Suprapubic skin (tissue), 4 donors: ENCODE results near the gene SUGCT. TPM values are rescaled to one million over a fixed set of nuclear protein-coding genes. Genes with fewer than 3 reads are reported as not detected.

Experiments
- DNase-seq, 2 donors: peaks; one replicate each; pipeline ENCODE4 v3.0.0-alpha.2; 2019; ENCODE audit warnings: low spot score in 2 of 2
- H3K27ac ChIP-seq: fragments of 200-600 bp; sonication (generic); one replicate; pipeline ENCODE4 v1.5.1; 2019
- H3K27me3 ChIP-seq: fragments of 200-600 bp; sonication (generic); one replicate; pipeline ENCODE4 v1.5.1; 2019
- H3K36me3 ChIP-seq: fragments of 200-600 bp; sonication (generic); one replicate; pipeline ENCODE4 v1.5.1; 2019
- H3K4me1 ChIP-seq: fragments of 200-600 bp; sonication (generic); one replicate; pipeline ENCODE4 v1.5.1; 2019
- H3K4me3 ChIP-seq: fragments of 200-600 bp; sonication (generic); one replicate; pipeline ENCODE4 v1.5.1; 2019; ENCODE audit warnings: mild to moderate bottlenecking
- H3K9me3 ChIP-seq: fragments of 200-600 bp; sonication (generic); one replicate; pipeline ENCODE4 v1.5.1; 2019
- CTCF ChIP-seq, 2 donors: fragments of 200-600 bp in 1 of 2; fragments of 450-650 bp in 1 of 2; sonication (generic) in 1 of 2; IDR thresholded peaks; one replicate each; pipeline ENCODE4 v1.5.1; 2016 to 2019; ENCODE audit warnings: antibody characterized with exemption in 2 of 2, mild to moderate bottlenecking in 1 of 2, moderate library complexity in 1 of 2
- EP300 ChIP-seq: sonication (generic); formaldehyde crosslinking; IDR thresholded peaks from one replicate; pipeline ENCODE4 v1.6.1; 2017; ENCODE audit warnings: antibody characterized with exemption
- POLR2A ChIP-seq, 2 donors: fragments of 450-650 bp; IDR thresholded peaks; one replicate each; pipeline ENCODE4 v1.6.1; 2017; ENCODE audit warnings: antibody characterized with exemption in 2 of 2, mild to moderate bottlenecking in 2 of 2, moderate library complexity in 2 of 2
- POLR2AphosphoS5 ChIP-seq, 3 donors: sonication (generic); formaldehyde crosslinking; IDR thresholded peaks; one replicate each; pipeline ENCODE4 v1.6.1; 2017; ENCODE audit warnings: antibody characterized with exemption in 3 of 3
- WGBS: methylation state at CpG from one replicate; pipeline ENCODE4 v1.1.5; 2018; 5-methylcytosine and 5-hydroxymethylcytosine counted together
- total RNA-seq, 4 donors: library from RNA; depleted of rRNA; stranded (reverse); fragments of >200 nt; gene quantifications; one replicate each; pipeline ENCODE4 v1.1.0, GENCODE V29; 2016

Gene SUGCT
- total RNA-seq, 4 donors from 2014 or later = 0.73 to 2.2 (median 0.98) TPM; not detected in 1

GRCh38 chr7:40544871-40545303 is 410.1 kb downstream of the SUGCT start:
- Histone ChIP-seq H3K9me3 (no peaks in the 10 kb centered on the region), H3K4me1 (peaks cover 10% of the 10 kb centered on the region), H3K36me3 (no peaks in the 10 kb centered on the region), H3K4me3 (no peak overlapping the region), H3K27ac (no peak overlapping the region), H3K27me3 (no peaks in the 10 kb centered on the region)
- DNase-seq = no peak
- no peak for TF ChIP-seq POLR2A (IDR thresholded peaks at IDR 0.05)
- TF ChIP-seq EP300 = no peak
- TF ChIP-seq CTCF (IDR thresholded peaks at IDR 0.05) = no peak
- TF ChIP-seq POLR2AphosphoS5 (IDR thresholded peaks at IDR 0.05) = no peak
- 60% methylated on average over 1 of the region's 1 CpG for WGBS

GRCh38 chr7:40545739-40546138 is 410.9 kb downstream of the SUGCT start:
- no peaks in the 10 kb centered on the region for H3K27me3 ChIP-seq
- no peaks in the 10 kb centered on the region for H3K9me3 ChIP-seq
- no peak for DNase-seq
- H3K4me1 ChIP-seq = peaks cover 10% of the 10 kb centered on the region
- TF ChIP-seq CTCF (IDR thresholded peaks at IDR 0.05) (no peak), POLR2AphosphoS5 (IDR thresholded peaks at IDR 0.05) (no peak), POLR2A (IDR thresholded peaks at IDR 0.05) (no peak), EP300 (no peak)
- no peaks in the 10 kb centered on the region for H3K36me3 ChIP-seq
- H3K27ac ChIP-seq = no peak overlapping the region
- H3K4me3 ChIP-seq = no peak overlapping the region

GRCh38 chr7:40546616-40547501 is 412.1 kb downstream of the SUGCT start:
- Histone ChIP-seq H3K4me3 (no peak overlapping the region), H3K27me3 (no peaks in the 10 kb centered on the region), H3K9me3 (no peaks in the 10 kb centered on the region), H3K4me1 (peaks cover 10% of the 10 kb centered on the region), H3K36me3 (no peaks in the 10 kb centered on the region), H3K27ac (no peak overlapping the region)
- WGBS = 89% methylated on average over 6 of the region's 6 CpGs
- DNase-seq = no peak
- no peak for TF ChIP-seq CTCF (IDR thresholded peaks at IDR 0.05)
- TF ChIP-seq EP300 = no peak
- no peak for TF ChIP-seq POLR2AphosphoS5 (IDR thresholded peaks at IDR 0.05)
- TF ChIP-seq POLR2A (IDR thresholded peaks at IDR 0.05) = no peak

GRCh38 chr7:40549372-40550039 is 414.7 kb downstream of the SUGCT start:
- DNase-seq = no peak
- TF ChIP-seq POLR2A (IDR thresholded peaks at IDR 0.05) (no peak), EP300 (no peak), POLR2AphosphoS5 (IDR thresholded peaks at IDR 0.05) (no peak), CTCF (IDR thresholded peaks at IDR 0.05) (no peak)
- H3K27ac ChIP-seq = no peak overlapping the region
- no peak overlapping the region for H3K4me3 ChIP-seq
- no peaks in the 10 kb centered on the region for H3K9me3 ChIP-seq
- no peaks in the 10 kb centered on the region for H3K36me3 ChIP-seq
- no peaks in the 10 kb centered on the region for H3K4me1 ChIP-seq
- no peaks in the 10 kb centered on the region for H3K27me3 ChIP-seq
- WGBS = 77% methylated on average over 2 of the region's 2 CpGs
